Measurements from ENCODE around the gene USP8.
"Not testable (repeated sequence)": the region's sequence is repeated elsewhere in the genome, so short reads cannot be mapped to it uniquely, and the experiment has no call there.

USP8 gene

DNA sequence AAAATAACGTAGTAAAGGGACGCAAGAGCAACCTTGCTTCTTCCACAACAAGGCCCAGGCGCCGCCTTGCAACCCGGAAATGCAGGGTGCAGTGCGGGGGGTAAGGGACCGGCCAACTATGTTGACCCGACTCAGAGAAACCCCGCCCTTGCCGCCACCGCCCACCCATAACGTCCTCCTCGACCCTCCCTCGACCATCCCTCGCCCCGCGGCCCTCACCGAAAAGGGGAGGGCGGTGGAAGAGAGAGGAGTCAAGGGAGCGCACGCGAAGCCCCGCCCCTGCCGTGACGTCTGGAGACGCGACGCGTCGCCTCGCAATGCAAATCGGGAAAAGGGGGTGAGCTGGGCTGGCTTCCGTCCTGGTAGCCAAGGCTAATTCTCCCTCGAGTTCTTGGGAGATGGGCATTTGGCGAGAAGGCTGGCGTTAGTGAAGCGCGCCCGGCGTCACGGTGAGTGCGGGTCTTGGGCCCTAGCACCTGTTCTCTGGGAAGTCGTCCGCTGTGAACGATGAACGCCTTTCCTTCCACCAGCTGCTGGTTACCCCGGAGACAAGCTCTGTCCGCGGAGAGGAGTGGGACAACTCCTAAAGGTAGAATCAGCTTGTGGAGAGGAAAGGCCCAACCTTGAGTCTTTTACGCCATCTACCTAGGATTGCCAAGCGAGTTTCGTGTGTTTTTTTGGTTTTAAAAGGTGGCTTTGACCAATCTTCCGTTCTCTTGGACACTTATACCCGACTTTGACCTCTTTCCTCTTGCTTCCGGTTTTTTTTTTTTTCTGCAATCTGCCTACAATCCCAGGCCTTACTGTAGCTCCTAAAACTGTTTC is at the start of gene USP8:
USP8 (plus strand) TSS at position 340 of the 825 bp plus-strand sequence. CDS start 14,669 bp downstream, outside the sequence.
- TF ChIP-seq POLR2A (IDR thresholded peaks at IDR 0.05; ENCODE audit: low read depth, low read length): peak; percentile 92
- DNase-seq (ENCODE audit: insufficient read length, low spot score) (peak; percentile 60), FAIRE-seq (peak; percentile 36)

DNA sequence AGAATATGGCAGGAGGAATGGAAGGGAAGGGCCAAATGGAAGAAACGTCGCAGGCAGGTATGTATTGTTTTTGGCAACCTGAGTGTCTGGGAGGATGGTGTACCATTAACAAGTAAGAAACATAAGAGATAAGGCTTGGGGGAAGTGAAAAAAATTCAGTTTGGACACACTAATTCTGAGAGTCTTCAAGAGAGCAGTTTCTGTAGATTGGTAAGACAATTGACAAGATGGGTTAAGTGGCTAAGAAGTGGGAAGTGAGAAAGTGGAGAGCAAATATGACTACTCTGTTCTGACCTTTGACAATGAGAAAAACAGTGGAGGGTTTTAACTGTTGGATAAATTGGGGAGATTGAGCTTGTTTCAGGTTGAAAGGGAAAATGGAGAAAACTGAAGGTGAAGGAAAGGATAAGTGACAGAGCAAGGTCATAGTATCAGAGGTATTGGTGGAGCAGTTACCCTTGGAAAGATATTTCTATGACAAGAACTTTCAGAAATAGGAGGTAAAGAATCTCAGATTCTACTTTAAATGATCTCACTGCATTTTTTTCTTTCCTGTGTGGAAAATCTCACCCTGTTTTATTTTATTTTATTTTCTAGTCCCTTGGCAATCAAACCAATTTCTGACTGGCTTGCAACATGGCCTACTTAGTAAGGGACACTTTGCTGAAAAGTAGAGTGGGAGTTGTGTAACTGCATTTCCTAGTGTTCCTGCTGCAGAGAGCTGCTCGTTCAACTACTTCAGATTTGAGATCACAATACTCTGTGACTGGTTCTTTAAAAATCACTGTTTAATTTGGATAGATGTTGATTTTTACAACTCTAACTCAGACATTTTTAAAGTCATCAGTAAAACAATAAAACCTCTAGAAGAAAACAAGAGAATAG is 46.1 kb upstream of the USP8 start:
- DNase-seq (ENCODE audit: insufficient read length, low spot score) (no peak), FAIRE-seq (no peak)
- no peak for TF ChIP-seq POLR2A (IDR thresholded peaks at IDR 0.05; ENCODE audit: low read depth, low read length)

GRCh38 chr15:50378776-50379175 is 45.4 kb upstream of the USP8 start:
- TF ChIP-seq POLR2A (IDR thresholded peaks at IDR 0.05; ENCODE audit: low read depth, low read length): no peak
- no peak for FAIRE-seq
- no peak for DNase-seq (ENCODE audit: insufficient read length, low spot score)

GRCh38 chr15:50379413-50379812 is 44.8 kb upstream of the USP8 start:
- FAIRE-seq; DNase-seq (ENCODE audit: insufficient read length, low spot score): not testable (repeated sequence)

DNA sequence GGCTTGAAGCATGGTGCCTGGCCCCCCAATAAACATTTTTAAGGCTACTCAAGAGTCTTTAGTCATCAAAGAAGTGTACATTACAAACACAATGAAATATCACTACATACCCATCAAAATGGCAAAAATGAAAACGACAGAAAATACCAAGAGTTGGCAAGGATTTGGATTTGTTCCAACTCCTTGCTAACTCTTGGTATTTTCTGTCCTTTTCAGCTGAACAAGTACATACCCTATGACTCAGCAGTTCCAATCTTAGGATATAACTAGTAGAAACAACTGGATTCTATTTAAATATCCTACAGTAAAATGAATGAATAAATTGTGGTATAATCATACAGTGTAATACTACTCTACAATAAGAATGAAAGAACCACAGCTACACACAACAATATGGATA is 44.1 kb upstream of the USP8 start:
- DNase-seq (ENCODE audit: insufficient read length, low spot score) (no peak), FAIRE-seq (no peak)
- no peak for TF ChIP-seq POLR2A (IDR thresholded peaks at IDR 0.05; ENCODE audit: low read depth, low read length)

DNA sequence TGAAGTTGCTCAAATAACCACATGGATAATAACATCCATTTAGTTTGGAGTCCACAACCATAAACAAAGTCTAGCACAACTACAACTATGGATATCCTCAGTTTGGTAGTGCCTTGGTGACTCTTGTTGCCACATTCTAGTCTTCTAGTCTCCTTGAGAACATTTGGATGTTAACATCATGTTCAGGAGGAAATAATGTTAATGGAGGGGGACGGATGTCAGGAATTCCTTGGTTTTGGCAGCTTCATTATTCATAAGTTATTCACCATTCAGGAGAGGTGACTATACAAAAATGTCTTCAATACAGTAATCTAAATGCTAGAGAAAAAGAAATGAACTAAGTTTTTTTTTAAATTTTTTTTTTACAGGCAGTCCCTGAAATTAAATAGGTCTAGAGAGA is 42.8 kb upstream of the USP8 start:
- no peak for FAIRE-seq
- no peak for TF ChIP-seq POLR2A (IDR thresholded peaks at IDR 0.05; ENCODE audit: low read depth, low read length)
- no peak for DNase-seq (ENCODE audit: insufficient read length, low spot score)

GRCh38 chr15:50382408-50382807 is 41.8 kb upstream of the USP8 start:
- not testable (repeated sequence) for DNase-seq (ENCODE audit: insufficient read length, low spot score); FAIRE-seq

- no peak for TF ChIP-seq POLR2A (IDR thresholded peaks at IDR 0.05; ENCODE audit: low read depth, low read length)
- FAIRE-seq: no peak
- no peak for DNase-seq (ENCODE audit: insufficient read length, low spot score)
Measured at GRCh38 chr15:50390554-50391264, 33.5 kb upstream of the USP8 start.

GRCh38 chr15:50391561-50391960 is 32.6 kb upstream of the USP8 start:
- DNase-seq (ENCODE audit: insufficient read length, low spot score); FAIRE-seq: not testable (repeated sequence)

DNA sequence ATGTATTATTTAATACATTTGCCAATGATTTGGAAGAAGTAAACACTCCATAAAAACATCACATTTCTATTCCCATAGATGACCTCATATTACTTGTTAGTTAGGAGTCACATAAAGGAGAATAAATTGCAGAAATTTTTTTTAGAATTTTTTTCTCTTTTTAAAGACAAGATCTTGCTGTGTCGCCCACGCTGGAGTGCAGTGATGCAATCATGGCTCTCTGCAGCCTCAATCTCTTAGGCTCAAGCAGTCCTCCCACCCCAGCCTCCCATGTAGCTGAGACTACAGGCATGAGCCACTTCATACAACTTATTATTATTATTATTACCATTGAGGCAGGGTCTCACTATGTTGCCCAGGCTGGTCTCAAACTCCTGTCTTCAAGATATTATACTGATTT is 12.3 kb upstream of the USP8 start:
- DNase-seq (ENCODE audit: insufficient read length, low spot score): no peak
- no peak for TF ChIP-seq POLR2A (IDR thresholded peaks at IDR 0.05; ENCODE audit: low read depth, low read length)
- FAIRE-seq: no peak

DNA sequence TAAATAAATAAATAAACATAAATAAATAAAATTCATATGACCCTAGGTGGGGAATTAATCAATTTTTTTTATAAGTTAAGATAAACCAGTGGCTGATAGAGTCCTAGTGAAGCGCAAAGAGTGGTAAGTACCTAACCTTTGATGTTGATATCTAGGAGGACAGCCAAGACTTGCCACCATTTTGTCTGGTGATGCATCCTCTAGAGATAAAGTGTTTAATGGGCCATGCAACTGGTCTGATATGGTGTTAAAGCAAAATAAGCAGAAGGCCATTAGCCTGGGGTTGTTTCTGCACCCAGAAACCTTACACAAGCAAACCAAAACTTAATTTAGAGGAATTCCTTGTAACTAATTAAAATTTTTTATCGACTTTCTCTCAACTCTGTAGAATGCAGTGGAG is 9.6 kb upstream of the USP8 start:
- no peak for DNase-seq (ENCODE audit: insufficient read length, low spot score)
- no peak for TF ChIP-seq POLR2A (IDR thresholded peaks at IDR 0.05; ENCODE audit: low read depth, low read length)
- no peak for FAIRE-seq

DNA sequence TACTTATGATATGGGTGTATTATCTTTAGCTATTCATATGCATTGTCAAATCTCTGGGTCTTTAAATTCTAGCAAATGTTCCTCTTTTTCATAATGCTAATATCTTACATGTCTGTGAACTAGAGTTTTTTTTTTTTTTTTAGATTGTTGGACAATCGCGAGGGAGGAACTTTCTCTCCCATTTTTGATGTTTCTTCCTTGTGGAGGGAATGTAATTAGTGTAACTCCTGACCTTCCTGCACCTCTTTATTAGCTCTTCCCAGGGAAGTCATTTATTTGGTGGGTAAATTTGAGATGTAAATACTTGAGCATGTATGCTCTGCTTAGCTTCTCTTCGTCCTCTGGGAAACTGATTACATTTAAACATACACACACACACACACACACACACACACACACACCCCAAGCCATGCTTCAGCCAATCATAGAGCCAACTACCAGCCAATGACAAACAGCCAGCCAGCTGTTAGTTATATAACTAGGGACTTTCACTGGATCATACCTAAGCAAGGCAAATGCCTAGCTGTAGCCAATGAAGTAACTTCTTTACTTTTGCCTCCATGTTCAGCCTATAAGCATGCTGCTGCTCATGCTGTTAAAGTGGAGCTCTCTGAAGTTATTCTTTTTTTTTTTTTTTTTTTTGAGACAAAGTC is 8.3 kb upstream of the USP8 start:
- no peak for FAIRE-seq
- DNase-seq (ENCODE audit: insufficient read length, low spot score): no peak
- TF ChIP-seq POLR2A (IDR thresholded peaks at IDR 0.05; ENCODE audit: low read depth, low read length): no peak

- DNase-seq (ENCODE audit: insufficient read length, low spot score): no peak
- FAIRE-seq: no peak
- no peak for TF ChIP-seq POLR2A (IDR thresholded peaks at IDR 0.05; ENCODE audit: low read depth, low read length)
Measured at GRCh38 chr15:50416890-50417289, 7.3 kb upstream of the USP8 start.
